ENCODE data around the gene PLAC1. TPM values are rescaled to one million over a fixed set of nuclear protein-coding genes. Genes with fewer than 3 reads are reported as not detected.

Gene PLAC1
- total and polyA plus RNA-seq, 5 donors from 2014 or later, result not detected

- no peaks in the 10 kb centered on the region for H3K36me3 ChIP-seq (ENCODE audit: control insufficient read depth, insufficient read depth, low read length)
- no peaks in the 10 kb centered on the region for H3K9me3 ChIP-seq (ENCODE audit: control insufficient read depth in 2 of 2, low read length in 2 of 2)
- Mint-ChIP-seq H3K36me3 (no peaks in the 10 kb centered on the region), H3K4me1 (no peaks in the 10 kb centered on the region), H3K9me3 (peaks cover 0 to 8% (median 0%) of the 10 kb centered on the region in 7 donors), H3K4me3 (no peak overlapping the region), H3K27ac (no peak overlapping the region), H3K27me3 (peaks cover 4% of the 10 kb centered on the region)
- no peaks in the 10 kb centered on the region for H3K4me1 ChIP-seq (ENCODE audit: control insufficient read depth, insufficient read depth, low read length, poor library complexity, severe bottlenecking)
- ATAC-seq (ENCODE audit: low read depth in 2 of 2) (no peak), DNase-seq (no peak)
- H3K27ac ChIP-seq (ENCODE audit: insufficient read depth, low read length, poor library complexity, severe bottlenecking), result no peak overlapping the region
- no peaks in the 10 kb centered on the region for H3K27me3 ChIP-seq (ENCODE audit: control insufficient read depth, insufficient read depth, low read length)
- no peak overlapping the region for H3K4me3 ChIP-seq (ENCODE audit: low read depth, low read length)
These were observed 8.5 kb downstream of the PLAC1 start for GRCh38 chrX:134649770-134650169.

GRCh38 chrX:134647477-134647877, 10.8 kb downstream of the PLAC1 start:
- peaks cover 8% of the 10 kb centered on the region for H3K27me3 Mint-ChIP-seq
- no peak overlapping the region for H3K27ac Mint-ChIP-seq
- no peaks in the 10 kb centered on the region for H3K9me3 ChIP-seq (ENCODE audit: control insufficient read depth in 2 of 2, low read length in 2 of 2)

DNA sequence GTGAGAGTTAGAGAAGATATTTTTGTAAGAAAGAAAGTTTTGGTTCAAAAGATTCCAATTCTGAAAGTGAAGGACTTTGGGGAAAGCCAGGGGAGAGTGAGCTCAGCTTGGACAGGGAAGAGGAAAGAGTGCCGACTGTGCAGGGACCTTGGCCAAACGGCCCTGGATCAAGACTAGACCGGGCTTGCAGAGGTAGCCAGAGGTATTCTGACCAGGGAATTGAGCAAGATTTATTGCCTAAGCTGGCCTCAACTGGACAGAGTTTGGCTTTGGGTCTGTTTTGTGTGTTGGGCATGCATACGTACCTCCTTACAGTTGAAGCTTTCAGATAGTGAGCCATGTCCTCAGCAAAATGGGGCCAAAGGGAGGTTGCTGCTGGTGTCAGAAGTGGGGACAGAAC, 11.6 kb downstream of the PLAC1 start:
- Histone ChIP-seq H3K36me3 (ENCODE audit: control insufficient read depth, insufficient read depth, low read length) (no peaks in the 10 kb centered on the region), H3K4me3 (ENCODE audit: low read depth, low read length) (no peak overlapping the region), H3K27me3 (ENCODE audit: control insufficient read depth, insufficient read depth, low read length) (no peaks in the 10 kb centered on the region), H3K4me1 (ENCODE audit: control insufficient read depth, insufficient read depth, low read length, poor library complexity, severe bottlenecking) (no peaks in the 10 kb centered on the region), H3K27ac (ENCODE audit: insufficient read depth, low read length, poor library complexity, severe bottlenecking) (no peak overlapping the region), H3K9me3 (ENCODE audit: control insufficient read depth in 2 of 2, low read length in 2 of 2) (no peaks in the 10 kb centered on the region)
- DNase-seq (no peak), ATAC-seq (ENCODE audit: low read depth in 2 of 2) (no peak)
- no peak overlapping the region for H3K4me3 Mint-ChIP-seq
- no peaks in the 10 kb centered on the region for H3K4me1 Mint-ChIP-seq
- peaks cover 11% of the 10 kb centered on the region for H3K27me3 Mint-ChIP-seq
- H3K27ac Mint-ChIP-seq, result no peak overlapping the region
- H3K36me3 Mint-ChIP-seq, result no peaks in the 10 kb centered on the region
- peaks cover 0 to 10% (median 0%) of the 10 kb centered on the region in 7 donors for H3K9me3 Mint-ChIP-seq

More at GRCh38 chrX:134647477-134647877, 10.8 kb downstream of the PLAC1 start:
- Mint-ChIP-seq H3K4me3 (no peak overlapping the region), H3K4me1 (no peaks in the 10 kb centered on the region), H3K36me3 (no peaks in the 10 kb centered on the region), H3K9me3 (peaks cover 0 to 10% (median 0%) of the 10 kb centered on the region in 7 donors)
- no peak overlapping the region for H3K4me3 ChIP-seq (ENCODE audit: low read depth, low read length)
- no peaks in the 10 kb centered on the region for H3K36me3 ChIP-seq (ENCODE audit: control insufficient read depth, insufficient read depth, low read length)
- no peaks in the 10 kb centered on the region for H3K4me1 ChIP-seq (ENCODE audit: control insufficient read depth, insufficient read depth, low read length, poor library complexity, severe bottlenecking)
- no peak for DNase-seq
- no peak overlapping the region for H3K27ac ChIP-seq (ENCODE audit: insufficient read depth, low read length, poor library complexity, severe bottlenecking)
- no peaks in the 10 kb centered on the region for H3K27me3 ChIP-seq (ENCODE audit: control insufficient read depth, insufficient read depth, low read length)
- ATAC-seq (ENCODE audit: low read depth in 2 of 2), result no peak

GRCh38 chrX:134645936-134646543, 12.2 kb downstream of the PLAC1 start:
- Histone ChIP-seq H3K36me3 (ENCODE audit: control insufficient read depth, insufficient read depth, low read length) (no peaks in the 10 kb centered on the region), H3K9me3 (ENCODE audit: control insufficient read depth in 2 of 2, low read length in 2 of 2) (no peaks in the 10 kb centered on the region), H3K4me1 (ENCODE audit: control insufficient read depth, insufficient read depth, low read length, poor library complexity, severe bottlenecking) (no peaks in the 10 kb centered on the region), H3K27ac (ENCODE audit: insufficient read depth, low read length, poor library complexity, severe bottlenecking) (no peak overlapping the region), H3K27me3 (ENCODE audit: control insufficient read depth, insufficient read depth, low read length) (no peaks in the 10 kb centered on the region), H3K4me3 (ENCODE audit: low read depth, low read length) (no peak overlapping the region)
- peaks cover 0 to 10% (median 0%) of the 10 kb centered on the region in 7 donors for H3K9me3 Mint-ChIP-seq
- no peak for ATAC-seq (ENCODE audit: low read depth in 2 of 2)
- H3K27ac Mint-ChIP-seq, result no peak overlapping the region
- no peaks in the 10 kb centered on the region for H3K4me1 Mint-ChIP-seq
- H3K27me3 Mint-ChIP-seq, result peaks cover 11% of the 10 kb centered on the region
- no peak overlapping the region for H3K4me3 Mint-ChIP-seq
- no peak for DNase-seq
- H3K36me3 Mint-ChIP-seq, result no peaks in the 10 kb centered on the region

DNA sequence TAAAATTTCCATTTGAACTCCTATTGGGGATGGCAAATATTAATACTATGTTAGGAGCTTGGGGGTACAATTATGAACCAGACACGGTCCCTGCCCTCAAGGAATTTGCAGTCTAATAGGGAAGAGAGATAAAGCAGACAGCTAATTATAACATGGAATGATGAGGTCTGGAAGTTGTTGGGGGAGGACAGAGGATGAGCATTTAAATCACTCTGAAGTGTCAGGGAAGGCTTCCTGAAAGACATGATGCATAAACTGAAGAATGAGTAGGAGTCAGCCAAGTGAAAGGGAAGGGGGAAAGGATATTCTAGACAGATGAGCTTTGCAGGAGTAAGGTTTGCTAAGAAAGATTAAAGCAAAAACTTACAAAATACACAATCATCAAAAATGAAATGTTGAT, 15.9 kb downstream of the PLAC1 start:
- no peaks in the 10 kb centered on the region for H3K4me1 Mint-ChIP-seq
- Histone ChIP-seq H3K27me3 (ENCODE audit: control insufficient read depth, insufficient read depth, low read length) (no peaks in the 10 kb centered on the region), H3K4me1 (ENCODE audit: control insufficient read depth, insufficient read depth, low read length, poor library complexity, severe bottlenecking) (no peaks in the 10 kb centered on the region), H3K27ac (ENCODE audit: insufficient read depth, low read length, poor library complexity, severe bottlenecking) (no peak overlapping the region), H3K4me3 (ENCODE audit: low read depth, low read length) (no peak overlapping the region), H3K36me3 (ENCODE audit: control insufficient read depth, insufficient read depth, low read length) (no peaks in the 10 kb centered on the region), H3K9me3 (ENCODE audit: control insufficient read depth in 2 of 2, low read length in 2 of 2) (no peaks in the 10 kb centered on the region)
- H3K27ac Mint-ChIP-seq, result no peak overlapping the region
- H3K9me3 Mint-ChIP-seq, result peaks cover 0 to 6% (median 0%) of the 10 kb centered on the region in 7 donors
- no peak for ATAC-seq (ENCODE audit: low read depth in 2 of 2)
- H3K36me3 Mint-ChIP-seq, result no peaks in the 10 kb centered on the region
- peaks cover 11% of the 10 kb centered on the region for H3K27me3 Mint-ChIP-seq
- no peak overlapping the region for H3K4me3 Mint-ChIP-seq
- DNase-seq, result no peak

DNA sequence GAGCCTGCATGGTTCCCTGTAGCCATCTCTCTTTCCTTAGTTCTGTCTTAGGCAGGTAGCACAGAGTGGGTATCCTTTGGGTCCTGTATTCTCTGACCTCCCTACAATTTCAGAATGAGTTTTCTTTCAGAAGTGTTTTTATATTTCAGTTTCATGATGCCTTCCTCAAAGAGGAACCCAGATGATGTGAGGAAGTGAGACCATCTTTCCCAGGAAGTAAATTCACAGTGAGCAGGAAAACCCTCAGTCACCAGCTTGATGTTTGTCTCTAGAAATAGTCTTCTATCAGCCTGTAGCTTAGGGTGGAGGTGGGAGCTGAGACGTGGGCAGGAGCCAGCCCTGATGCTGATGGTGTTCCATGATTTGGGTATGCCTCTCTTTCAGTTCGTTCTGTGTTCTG, 16.9 kb downstream of the PLAC1 start:
- Histone ChIP-seq H3K9me3 (ENCODE audit: control insufficient read depth in 2 of 2, low read length in 2 of 2) (no peaks in the 10 kb centered on the region), H3K4me3 (ENCODE audit: low read depth, low read length) (no peak overlapping the region), H3K27ac (ENCODE audit: insufficient read depth, low read length, poor library complexity, severe bottlenecking) (no peak overlapping the region), H3K4me1 (ENCODE audit: control insufficient read depth, insufficient read depth, low read length, poor library complexity, severe bottlenecking) (no peaks in the 10 kb centered on the region), H3K36me3 (ENCODE audit: control insufficient read depth, insufficient read depth, low read length) (no peaks in the 10 kb centered on the region), H3K27me3 (ENCODE audit: control insufficient read depth, insufficient read depth, low read length) (no peaks in the 10 kb centered on the region)
- Mint-ChIP-seq H3K27ac (no peak overlapping the region), H3K36me3 (no peaks in the 10 kb centered on the region), H3K27me3 (peaks cover 11% of the 10 kb centered on the region), H3K4me1 (no peaks in the 10 kb centered on the region), H3K4me3 (no peak overlapping the region), H3K9me3 (peaks cover 0 to 6% (median 0%) of the 10 kb centered on the region in 7 donors)
- ATAC-seq (ENCODE audit: low read depth in 2 of 2) (no peak), DNase-seq (no peak)

DNA sequence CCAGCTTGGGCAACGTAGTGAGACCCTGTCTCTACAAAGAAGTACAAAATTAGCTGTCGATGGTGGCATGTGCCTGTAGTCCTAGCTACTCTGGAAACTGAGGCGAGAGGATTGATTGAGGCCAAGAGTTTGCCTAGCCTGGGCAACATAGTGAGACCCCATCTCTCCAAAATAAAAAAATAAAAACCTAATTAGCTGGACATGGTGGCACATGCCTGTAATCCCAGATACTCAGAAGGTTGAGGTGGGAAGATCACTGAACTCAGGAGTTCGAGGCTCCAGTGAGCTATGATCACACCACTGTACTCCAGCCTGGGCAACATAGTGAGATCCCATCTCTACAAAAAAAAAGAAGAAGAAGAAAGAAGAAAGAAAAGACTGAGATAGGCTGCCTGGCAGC, 17.4 kb downstream of the PLAC1 start:
- no peak for DNase-seq

DNA sequence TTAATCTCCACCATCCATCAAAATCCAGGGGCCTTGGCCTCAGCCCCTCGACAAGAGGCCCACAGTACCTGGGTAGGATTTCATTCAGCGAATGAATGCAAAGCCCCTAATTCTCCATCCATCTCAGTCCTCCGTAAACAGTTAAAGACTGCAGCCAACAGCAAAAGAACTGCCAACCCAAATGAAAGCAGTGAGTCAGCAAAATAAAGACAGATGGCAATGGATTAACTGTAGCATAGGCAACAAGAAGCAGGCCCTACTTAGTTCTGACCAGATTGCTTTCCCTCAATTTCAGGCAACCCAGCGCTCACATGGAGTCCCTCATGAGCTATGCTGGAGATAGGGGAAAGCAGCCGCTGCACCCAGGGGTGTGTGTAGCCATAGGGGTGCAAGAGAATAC, 21.4 kb downstream of the PLAC1 start:
- no peaks in the 10 kb centered on the region for H3K27me3 ChIP-seq (ENCODE audit: control insufficient read depth, insufficient read depth, low read length)
- Mint-ChIP-seq H3K36me3 (no peaks in the 10 kb centered on the region), H3K4me3 (no peak overlapping the region), H3K27ac (no peak overlapping the region), H3K4me1 (no peaks in the 10 kb centered on the region), H3K27me3 (no peaks in the 10 kb centered on the region), H3K9me3 (peaks cover 0 to 2% (median 0%) of the 10 kb centered on the region in 7 donors)
- H3K36me3 ChIP-seq (ENCODE audit: control insufficient read depth, insufficient read depth, low read length), result no peaks in the 10 kb centered on the region
- H3K27ac ChIP-seq (ENCODE audit: insufficient read depth, low read length, poor library complexity, severe bottlenecking), result no peak overlapping the region
- no peaks in the 10 kb centered on the region for H3K4me1 ChIP-seq (ENCODE audit: control insufficient read depth, insufficient read depth, low read length, poor library complexity, severe bottlenecking)
- H3K9me3 ChIP-seq (ENCODE audit: control insufficient read depth in 2 of 2, low read length in 2 of 2), result no peaks in the 10 kb centered on the region
- ATAC-seq (ENCODE audit: low read depth in 2 of 2) (no peak), DNase-seq (no peak)
- H3K4me3 ChIP-seq (ENCODE audit: low read depth, low read length), result no peak overlapping the region

More for the DNA sequence above, 17.4 kb downstream of the PLAC1 start:
- H3K9me3 ChIP-seq (ENCODE audit: control insufficient read depth in 2 of 2, low read length in 2 of 2), result no peaks in the 10 kb centered on the region
- H3K4me3 ChIP-seq (ENCODE audit: low read depth, low read length), result no peak overlapping the region
- Mint-ChIP-seq H3K36me3 (no peaks in the 10 kb centered on the region), H3K27ac (no peak overlapping the region), H3K4me3 (no peak overlapping the region), H3K9me3 (peaks cover 0 to 8% (median 0%) of the 10 kb centered on the region in 7 donors), H3K4me1 (no peaks in the 10 kb centered on the region), H3K27me3 (peaks cover 11% of the 10 kb centered on the region)
- no peaks in the 10 kb centered on the region for H3K4me1 ChIP-seq (ENCODE audit: control insufficient read depth, insufficient read depth, low read length, poor library complexity, severe bottlenecking)
- H3K27ac ChIP-seq (ENCODE audit: insufficient read depth, low read length, poor library complexity, severe bottlenecking), result no peak overlapping the region
- ATAC-seq (ENCODE audit: low read depth in 2 of 2), result no peak
- H3K36me3 ChIP-seq (ENCODE audit: control insufficient read depth, insufficient read depth, low read length), result no peaks in the 10 kb centered on the region
- no peaks in the 10 kb centered on the region for H3K27me3 ChIP-seq (ENCODE audit: control insufficient read depth, insufficient read depth, low read length)

All from CD4-positive, CD25-positive, alpha-beta regulatory T cell (primary cell).